Measurements from ENCODE around the gene UPB1.
"Not testable (repeated sequence)": the region's sequence is repeated elsewhere in the genome, so short reads cannot be mapped to it uniquely, and the experiment has no call there.

The UPB1 gene

DNA sequence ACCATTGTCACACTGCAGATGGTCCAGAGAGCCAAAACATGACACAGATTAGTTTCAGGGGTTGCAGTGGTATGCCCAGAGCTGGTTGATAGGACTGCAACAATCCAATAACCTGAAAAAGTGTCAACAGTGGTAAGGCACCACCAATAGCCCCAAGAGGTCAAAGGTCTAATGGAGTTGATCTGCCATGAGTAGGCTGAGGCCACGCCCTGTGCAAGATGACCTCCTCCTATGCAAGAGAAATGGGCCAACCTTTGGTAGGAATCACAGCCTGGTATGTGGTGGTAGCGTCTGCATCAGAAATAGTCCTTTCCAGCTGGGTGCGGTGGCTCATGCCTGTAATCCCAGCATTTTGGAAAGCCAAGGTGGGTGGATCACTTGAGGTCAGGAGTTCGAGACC, 40.2 kb downstream of the UPB1 start:
- DNase-seq, result no peak

DNA sequence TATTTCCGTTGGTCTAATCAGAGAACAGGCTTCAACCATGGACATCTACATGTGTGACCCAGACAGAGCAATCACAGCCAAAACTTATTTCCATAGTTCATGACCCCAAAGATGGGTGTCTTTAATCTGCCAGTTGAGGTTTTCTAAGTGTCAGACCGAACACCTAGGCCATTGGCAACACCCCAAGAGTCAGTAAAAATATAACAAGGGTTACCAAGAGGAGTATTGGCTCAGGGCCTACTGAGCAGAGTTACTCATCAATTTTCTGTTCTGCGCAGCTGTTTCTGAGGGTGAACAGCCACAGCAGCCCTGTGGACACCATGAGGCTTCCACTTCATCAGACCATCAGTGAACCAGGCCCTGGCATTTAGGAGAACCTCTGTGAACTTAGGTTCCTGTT, 41.0 kb downstream of the UPB1 start:
- no peak for DNase-seq

- no peak for DNase-seq
These were observed 45.3 kb downstream of the UPB1 start for GRCh38 chr22:24540470-24540869.

GRCh38 chr22:24541681-24542515, 46.8 kb downstream of the UPB1 start:
- no peak for DNase-seq

DNA sequence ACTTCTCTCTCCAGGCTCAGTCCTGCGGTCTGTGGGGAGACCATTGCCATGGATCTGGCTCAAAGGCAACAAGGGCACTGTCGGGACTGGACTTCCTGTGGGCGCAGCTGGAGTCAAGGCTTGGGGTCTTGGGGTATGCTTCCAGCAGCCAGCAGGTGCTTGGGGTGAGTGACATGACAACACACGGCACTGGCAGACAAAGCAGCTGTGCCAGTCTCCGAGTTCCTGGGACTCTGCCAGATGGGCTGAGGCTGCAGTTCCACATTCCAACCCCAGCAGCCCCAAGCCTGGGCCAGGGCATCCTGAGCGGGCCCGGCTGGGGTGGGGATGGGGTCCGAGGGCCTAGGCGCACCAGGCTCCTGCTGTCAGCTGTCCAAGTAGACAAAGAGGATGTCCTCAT, 47.5 kb downstream of the UPB1 start:
- DNase-seq, result no peak

GRCh38 chr22:24543185-24543601, 48.1 kb downstream of the UPB1 start:
- DNase-seq, result no peak

GRCh38 chr22:24543679-24544243, 48.6 kb downstream of the UPB1 start:
- DNase-seq, result no peak

GRCh38 chr22:24548812-24549211, 53.7 kb downstream of the UPB1 start:
- DNase-seq, result no peak

GRCh38 chr22:24550028-24550901, 55.1 kb downstream of the UPB1 start:
- no peak for DNase-seq

- DNase-seq, result no peak
These were observed 55.8 kb downstream of the UPB1 start for GRCh38 chr22:24550902-24551435.

GRCh38 chr22:24552503-24553286, 57.6 kb downstream of the UPB1 start:
- DNase-seq, result not testable (repeated sequence)

- DNase-seq, result no peak
These were observed 58.6 kb downstream of the UPB1 start for GRCh38 chr22:24553597-24554312.

DNA sequence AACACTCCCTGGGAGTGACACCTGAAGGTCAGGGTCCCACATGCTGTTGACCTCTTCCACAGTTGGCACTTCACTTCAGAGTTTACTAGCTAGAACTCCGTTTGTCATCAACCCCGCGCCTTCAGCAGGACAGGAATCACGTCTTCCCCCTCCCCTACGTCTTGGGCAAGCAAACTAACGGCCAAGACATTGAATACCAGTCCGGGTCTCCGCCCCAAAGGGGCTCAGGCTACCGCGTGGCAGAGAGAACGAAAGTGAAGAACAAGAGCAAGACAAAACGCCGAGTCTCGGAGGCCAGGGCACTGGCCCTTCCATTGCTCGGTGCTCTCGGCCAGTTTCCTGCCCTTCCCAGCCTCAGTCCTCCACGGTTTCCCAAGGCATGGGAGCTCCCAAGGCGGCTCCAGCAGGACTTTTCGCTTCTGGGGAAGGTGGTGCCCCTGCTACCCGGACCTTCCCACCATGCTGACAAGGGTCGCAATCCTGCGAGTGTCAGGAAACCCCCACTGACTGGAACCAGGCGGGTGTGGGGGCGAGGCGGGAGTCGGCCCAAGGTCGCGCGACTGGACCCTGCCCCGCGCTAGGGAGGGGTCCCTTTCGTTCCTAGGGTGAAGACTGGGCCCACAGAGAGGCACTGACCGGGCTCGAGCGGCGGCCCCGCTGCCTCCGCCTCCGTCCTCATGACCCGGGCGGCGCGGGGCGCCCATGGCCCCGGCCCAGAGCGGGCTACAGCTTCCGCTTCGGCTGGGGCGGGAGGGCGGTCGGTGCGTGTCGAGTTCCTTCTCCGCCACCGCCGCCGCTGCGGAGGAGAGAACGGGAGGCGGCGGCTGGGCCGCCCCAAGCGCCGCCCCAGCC, 59.4 kb downstream of the UPB1 start, which contains the start of gene GUCD1:
TSS of gene GUCD1 (minus strand) at position 826 of the 852 bp plus-strand sequence. CDS start at position 679, 147 bp downstream.
- DNase-seq, result no peak

DNA sequence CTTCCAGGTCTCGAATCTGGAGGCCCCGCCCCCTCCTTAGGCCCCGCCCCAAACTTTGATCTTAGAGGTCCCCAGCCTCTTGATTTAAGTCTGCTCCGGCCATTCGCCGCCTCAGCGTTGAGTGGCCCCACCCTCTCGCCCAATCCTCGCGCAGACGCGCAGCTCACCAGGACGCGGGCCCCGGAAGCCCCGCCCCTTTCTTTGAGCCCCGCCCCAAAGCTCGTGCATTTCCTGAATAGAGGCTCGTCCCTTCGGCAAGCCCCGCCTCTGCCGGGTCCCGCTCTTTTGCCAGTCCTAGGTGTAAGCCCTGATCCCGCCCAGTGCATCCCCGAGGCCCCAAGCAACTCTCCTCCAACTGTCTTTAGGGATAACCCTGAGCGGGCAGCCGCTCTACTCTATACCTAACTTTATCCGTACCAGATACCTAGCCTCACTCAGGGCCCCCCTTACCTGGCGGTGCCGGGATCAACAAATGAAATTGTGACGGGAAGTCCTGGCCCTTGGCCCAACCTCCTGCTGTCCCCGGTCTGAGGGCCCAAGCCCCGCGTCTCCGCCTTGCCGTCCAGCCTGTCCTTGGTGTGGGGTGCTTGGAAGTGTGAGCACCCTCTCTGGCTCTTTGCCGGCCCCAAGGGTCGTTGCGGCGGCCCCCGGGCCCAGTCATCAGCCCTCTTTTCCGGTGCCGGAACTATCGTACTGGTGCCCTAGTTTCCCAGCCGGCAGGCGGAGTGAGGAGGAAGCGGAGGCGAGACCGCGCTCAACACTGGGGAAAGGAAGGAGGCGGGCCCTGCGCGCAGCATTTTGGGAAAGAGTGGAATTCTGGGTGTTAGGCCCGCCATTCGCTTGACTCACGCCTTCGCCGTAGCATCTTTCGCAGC, 60.3 kb downstream of the UPB1 start, which contains the start of gene SNRPD3:
TSS of gene SNRPD3 (plus strand) at position 835 of the 875 bp plus-strand sequence. CDS start 1,676 bp downstream, outside the sequence.
- DNase-seq, result peak; percentile 92 to 94

DNA sequence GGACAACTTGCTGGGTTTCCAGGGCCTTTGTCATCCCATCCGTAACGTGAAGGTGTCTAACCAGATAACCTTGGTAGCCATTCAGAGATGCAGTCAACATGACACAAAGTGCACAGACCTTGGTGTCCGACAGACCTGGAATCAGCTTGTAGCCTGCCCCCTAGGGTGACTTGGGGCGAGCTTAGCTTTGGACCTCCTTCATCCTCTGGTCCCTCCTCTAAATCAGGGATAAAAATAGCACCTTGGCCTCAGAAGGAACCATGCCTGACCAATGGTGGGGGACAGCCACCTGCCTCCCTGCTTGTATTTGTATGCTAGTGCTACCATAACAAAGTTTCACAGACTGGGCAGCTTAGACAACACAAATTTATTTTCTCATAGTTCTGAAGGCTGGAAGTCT, 64.3 kb downstream of the UPB1 start:
- no peak for DNase-seq

DNA sequence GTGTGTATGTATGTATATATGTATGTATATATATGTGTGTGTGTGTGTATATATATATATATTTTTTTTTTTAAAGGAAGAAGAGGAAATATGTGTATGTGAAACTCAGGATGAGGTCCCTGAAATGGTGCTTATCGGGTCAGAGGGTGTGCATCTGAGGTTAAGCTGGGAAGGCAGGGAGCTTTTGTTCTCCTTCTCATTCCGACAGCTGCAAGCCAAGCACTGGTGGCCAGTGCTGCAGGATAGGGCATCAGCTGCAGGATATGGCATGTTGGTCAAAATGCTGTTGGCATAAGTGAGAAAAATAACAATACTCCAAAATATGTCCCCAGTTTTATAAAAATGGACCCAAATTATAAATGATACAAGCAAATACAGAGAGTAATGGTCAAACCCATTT, 68.1 kb downstream of the UPB1 start:
- DNase-seq, result no peak

DNA sequence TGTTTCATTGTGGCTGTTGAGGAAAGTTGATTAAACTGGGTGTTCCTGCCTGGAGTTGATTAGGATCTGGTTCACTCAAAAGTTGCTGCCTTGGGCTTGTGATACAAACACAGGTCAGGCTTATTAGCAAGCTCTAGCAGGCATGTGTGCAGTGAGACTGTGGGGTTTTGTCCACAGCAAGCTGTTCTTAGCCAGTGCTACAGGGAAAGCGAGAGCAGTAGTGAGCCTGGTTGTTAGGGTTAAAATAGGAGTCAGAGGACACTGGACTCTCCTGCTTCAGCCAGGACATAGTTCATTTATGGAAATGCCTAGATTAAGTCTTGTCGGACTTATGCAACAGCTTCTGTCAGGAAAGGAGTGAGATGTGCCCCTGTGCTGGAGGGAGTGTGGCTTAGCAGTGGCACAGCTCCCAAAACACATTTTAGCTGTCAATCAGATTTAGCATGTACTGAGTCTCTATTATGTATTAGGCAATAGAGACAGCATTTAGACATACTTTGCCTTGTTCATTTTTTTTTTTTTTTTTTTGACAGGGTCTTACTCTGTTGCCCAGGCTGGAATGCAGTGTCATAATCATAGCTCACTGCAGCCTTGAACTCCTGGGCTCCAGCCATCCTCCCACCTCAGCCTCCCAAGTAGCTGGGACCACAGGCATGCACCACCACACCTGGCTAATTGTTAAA, 69.4 kb downstream of the UPB1 start:
- no peak for DNase-seq

GRCh38 chr22:24565077-24565476, 69.9 kb downstream of the UPB1 start:
- DNase-seq, result no peak

Data from NCI-H187 (cell line).